Measurements from ENCODE around the gene TBX21.

The TBX21 gene

GRCh38 chr17:47701608-47702007, 31.4 kb upstream of the TBX21 start:
- TF ChIP-seq EP300 (IDR thresholded peaks at IDR 0.05; ENCODE audit: borderline replicate concordance): no peak
- no peak for TF ChIP-seq USF1 (IDR thresholded peaks at IDR 0.05)
- TF ChIP-seq TEAD4 (IDR thresholded peaks at IDR 0.05): no peak
- no peak for TF ChIP-seq TCF12 (IDR thresholded peaks at IDR 0.05; ENCODE audit: low read depth)
- TF ChIP-seq TAF1 (IDR thresholded peaks at IDR 0.05; ENCODE audit: low read depth): no peak
- TF ChIP-seq RAD21 (IDR thresholded peaks at IDR 0.05; ENCODE audit: low read depth): no peak
- TF ChIP-seq ZBTB7A (IDR thresholded peaks at IDR 0.05; ENCODE audit: low read depth): no peak
- TF ChIP-seq FOXM1 (IDR thresholded peaks at IDR 0.05; ENCODE audit: borderline replicate concordance, low read depth): no peak
- TF ChIP-seq CREB1 (IDR thresholded peaks at IDR 0.05; ENCODE audit: low read depth): no peak
- no peak for TF ChIP-seq CEBPB (IDR thresholded peaks at IDR 0.05)

GRCh38 chr17:47702391-47702995, 30.5 kb upstream of the TBX21 start:
- TF ChIP-seq ZBTB7A (IDR thresholded peaks at IDR 0.05; ENCODE audit: low read depth): no peak
- TF ChIP-seq YY1 (IDR thresholded peaks at IDR 0.05; ENCODE audit: low read depth): no peak
- TF ChIP-seq NFIC (IDR thresholded peaks at IDR 0.05): no peak
- no peak for TF ChIP-seq TAF1 (IDR thresholded peaks at IDR 0.05; ENCODE audit: low read depth)
- no peak for TF ChIP-seq RAD21 (IDR thresholded peaks at IDR 0.05; ENCODE audit: low read depth)
- TF ChIP-seq TCF12 (IDR thresholded peaks at IDR 0.05; ENCODE audit: low read depth): no peak
- TF ChIP-seq USF1 (IDR thresholded peaks at IDR 0.05): no peak
- no peak for TF ChIP-seq REST (IDR thresholded peaks at IDR 0.05; ENCODE audit: low read depth)
- no peak for TF ChIP-seq TEAD4 (IDR thresholded peaks at IDR 0.05)
- no peak for TF ChIP-seq FOXM1 (IDR thresholded peaks at IDR 0.05; ENCODE audit: borderline replicate concordance, low read depth)

- no peak for TF ChIP-seq CEBPB (IDR thresholded peaks at IDR 0.05)
- TF ChIP-seq USF1 (IDR thresholded peaks at IDR 0.05): no peak
- TF ChIP-seq EP300 (IDR thresholded peaks at IDR 0.05; ENCODE audit: borderline replicate concordance): no peak
- TF ChIP-seq RAD21 (IDR thresholded peaks at IDR 0.05; ENCODE audit: low read depth): no peak
- no peak for TF ChIP-seq CREB1 (IDR thresholded peaks at IDR 0.05; ENCODE audit: low read depth)
- no peak for TF ChIP-seq FOXM1 (IDR thresholded peaks at IDR 0.05; ENCODE audit: borderline replicate concordance, low read depth)
- TF ChIP-seq EGR1 (IDR thresholded peaks at IDR 0.05): no peak
Measured at GRCh38 chr17:47703191-47703591, 29.8 kb upstream of the TBX21 start.

GRCh38 chr17:47703671-47704070, 29.4 kb upstream of the TBX21 start:
- TF ChIP-seq YY1 (IDR thresholded peaks at IDR 0.05; ENCODE audit: low read depth) (no peak), MAX (IDR thresholded peaks at IDR 0.05) (no peak), TEAD4 (IDR thresholded peaks at IDR 0.05) (no peak), NFIC (IDR thresholded peaks at IDR 0.05) (no peak), USF1 (IDR thresholded peaks at IDR 0.05) (no peak), REST (IDR thresholded peaks at IDR 0.05; ENCODE audit: low read depth) (no peak), RAD21 (IDR thresholded peaks at IDR 0.05; ENCODE audit: low read depth) (no peak), FOXM1 (IDR thresholded peaks at IDR 0.05; ENCODE audit: borderline replicate concordance, low read depth) (no peak), CEBPB (IDR thresholded peaks at IDR 0.05) (no peak), EGR1 (IDR thresholded peaks at IDR 0.05) (no peak), TAF1 (IDR thresholded peaks at IDR 0.05; ENCODE audit: low read depth) (no peak), EP300 (IDR thresholded peaks at IDR 0.05; ENCODE audit: borderline replicate concordance) (no peak), CREB1 (IDR thresholded peaks at IDR 0.05; ENCODE audit: low read depth) (no peak), ZBTB7A (IDR thresholded peaks at IDR 0.05; ENCODE audit: low read depth) (no peak), TCF12 (IDR thresholded peaks at IDR 0.05; ENCODE audit: low read depth) (no peak)

- no peak for TF ChIP-seq CEBPB (IDR thresholded peaks at IDR 0.05)
- TF ChIP-seq CREB1 (IDR thresholded peaks at IDR 0.05; ENCODE audit: low read depth): no peak
- TF ChIP-seq TEAD4 (IDR thresholded peaks at IDR 0.05): no peak
- no peak for TF ChIP-seq NFIC (IDR thresholded peaks at IDR 0.05)
- TF ChIP-seq TAF1 (IDR thresholded peaks at IDR 0.05; ENCODE audit: low read depth): no peak
- no peak for TF ChIP-seq REST (IDR thresholded peaks at IDR 0.05; ENCODE audit: low read depth)
- no peak for TF ChIP-seq YY1 (IDR thresholded peaks at IDR 0.05; ENCODE audit: low read depth)
- no peak for TF ChIP-seq EGR1 (IDR thresholded peaks at IDR 0.05)
- TF ChIP-seq RAD21 (IDR thresholded peaks at IDR 0.05; ENCODE audit: low read depth): no peak
- no peak for TF ChIP-seq FOXM1 (IDR thresholded peaks at IDR 0.05; ENCODE audit: borderline replicate concordance, low read depth)
Measured at GRCh38 chr17:47704116-47704515, 28.9 kb upstream of the TBX21 start.
